HG03558 (cell line): ENCODE measurements around the gene ELOVL2.

ENCODE experiments used
- ATAC-seq: cut with Tn5 transposase; IDR thresholded peaks from one replicate; pipeline ENCODE4 v1.9.1; 2021; ENCODE audit warnings: moderate number of reproducible peaks; ENCODE audit not compliant: unreplicated experiment; ENCODE audit errors: extremely low read depth

The ELOVL2 gene

DNA sequence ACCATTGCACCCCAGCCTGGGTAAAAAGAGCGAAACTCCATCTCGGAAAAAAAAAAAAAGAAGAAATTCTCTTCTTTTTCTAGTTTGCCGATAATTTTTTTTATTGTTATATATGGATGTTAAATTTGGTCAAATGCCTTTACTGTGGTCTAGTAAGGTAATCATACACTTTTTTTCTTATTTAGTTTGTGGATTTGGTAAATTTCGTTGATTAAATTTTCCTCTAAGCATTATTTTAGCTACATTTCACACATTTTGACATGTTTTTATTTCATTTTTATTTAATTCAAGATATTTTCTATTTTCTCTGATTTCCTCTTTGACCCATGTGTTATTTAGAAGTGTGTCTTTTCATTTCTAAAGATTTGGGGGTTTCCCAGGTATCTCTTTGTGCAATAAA lies 18.0 kb upstream of the ELOVL2 start:
- no peak for ATAC-seq

- ATAC-seq, result no peak
These were observed 14.3 kb upstream of the ELOVL2 start for GRCh38 chr6:11058406-11058805.

- no peak for ATAC-seq
These were observed 12.8 kb upstream of the ELOVL2 start for GRCh38 chr6:11056871-11057270.

DNA sequence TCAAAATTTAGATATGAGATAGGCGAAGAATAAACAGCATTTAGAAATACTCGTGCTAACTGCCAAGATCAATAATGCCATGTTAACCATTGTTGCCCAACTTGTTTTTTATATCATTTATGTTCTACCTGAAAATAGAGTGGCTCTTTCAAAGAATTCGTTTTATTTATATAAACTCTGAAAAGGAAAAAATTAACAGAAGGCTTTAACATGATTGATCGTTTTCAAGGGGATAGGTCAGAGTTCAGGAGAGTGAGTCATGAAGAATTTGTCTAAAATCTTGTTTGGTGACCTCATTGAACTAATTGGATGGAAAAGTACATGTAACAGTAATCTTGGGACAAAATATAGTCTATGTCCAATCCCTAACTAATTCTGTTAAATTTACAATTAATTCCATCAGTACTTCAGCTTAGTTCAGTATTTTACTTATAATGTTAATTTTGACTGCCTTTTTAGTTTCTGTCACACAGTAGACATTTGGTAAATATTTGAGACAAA lies 11.1 kb upstream of the ELOVL2 start:
- ATAC-seq, result no peak

DNA sequence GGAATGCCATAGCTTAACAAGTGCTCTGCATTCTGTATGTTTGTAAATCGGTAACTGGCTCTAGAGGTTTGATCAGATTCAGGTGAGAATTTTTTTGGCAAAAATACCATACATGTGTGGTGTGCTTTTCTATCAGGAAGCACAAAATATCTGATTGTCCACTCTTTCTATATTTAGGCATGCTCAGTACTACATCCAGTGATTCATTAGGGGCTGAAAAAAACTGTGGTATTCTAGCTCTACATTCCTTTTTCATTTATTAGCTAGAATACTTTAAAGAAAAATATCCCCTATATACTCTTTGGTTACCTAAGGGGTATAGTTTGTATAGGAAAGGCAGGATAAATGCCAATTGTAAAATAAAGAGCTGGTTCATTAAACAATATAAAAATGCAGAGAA lies 10.6 kb upstream of the ELOVL2 start:
- no peak for ATAC-seq

DNA sequence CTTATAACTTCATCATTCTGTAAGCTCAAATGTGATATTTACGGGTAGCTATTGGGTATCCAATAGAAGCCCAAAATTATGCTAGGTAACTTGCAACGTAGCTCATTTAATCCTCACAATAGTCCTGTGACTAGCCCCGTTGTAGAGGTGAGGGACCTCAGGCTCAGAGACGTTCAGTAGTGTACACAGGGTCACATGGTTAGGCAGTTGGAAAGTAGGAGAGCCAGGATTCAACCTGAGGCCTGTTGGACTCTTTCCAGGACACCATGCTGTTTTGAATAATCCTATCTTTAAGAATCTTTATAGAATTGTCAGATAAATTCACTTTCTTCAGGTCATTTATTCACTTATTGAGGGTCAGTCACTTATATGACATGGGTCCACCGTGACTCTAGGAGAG lies 9.2 kb upstream of the ELOVL2 start:
- no peak for ATAC-seq

DNA sequence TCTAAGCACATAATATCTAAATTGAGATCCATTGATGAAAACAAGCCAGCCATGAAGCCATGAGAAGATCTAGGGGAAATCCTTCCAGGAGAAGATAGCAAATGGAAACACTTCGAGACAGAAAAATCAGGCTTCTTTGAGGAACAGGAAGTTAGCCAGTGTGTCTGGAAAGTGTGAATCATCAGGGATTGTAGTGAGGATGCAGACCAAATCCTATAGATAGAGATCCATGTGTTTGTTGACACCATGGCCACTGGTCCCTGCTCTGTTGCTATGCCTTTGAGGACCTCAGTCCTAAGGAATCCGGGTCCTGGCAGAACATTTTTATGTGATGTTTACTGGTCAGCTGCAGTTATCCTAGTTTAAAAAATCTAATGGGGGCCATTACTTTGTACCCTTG lies 6.6 kb upstream of the ELOVL2 start:
- no peak for ATAC-seq

GRCh38 chr6:11044712-11045167 lies 635 bp upstream of the ELOVL2 start:
- no peak for ATAC-seq

DNA sequence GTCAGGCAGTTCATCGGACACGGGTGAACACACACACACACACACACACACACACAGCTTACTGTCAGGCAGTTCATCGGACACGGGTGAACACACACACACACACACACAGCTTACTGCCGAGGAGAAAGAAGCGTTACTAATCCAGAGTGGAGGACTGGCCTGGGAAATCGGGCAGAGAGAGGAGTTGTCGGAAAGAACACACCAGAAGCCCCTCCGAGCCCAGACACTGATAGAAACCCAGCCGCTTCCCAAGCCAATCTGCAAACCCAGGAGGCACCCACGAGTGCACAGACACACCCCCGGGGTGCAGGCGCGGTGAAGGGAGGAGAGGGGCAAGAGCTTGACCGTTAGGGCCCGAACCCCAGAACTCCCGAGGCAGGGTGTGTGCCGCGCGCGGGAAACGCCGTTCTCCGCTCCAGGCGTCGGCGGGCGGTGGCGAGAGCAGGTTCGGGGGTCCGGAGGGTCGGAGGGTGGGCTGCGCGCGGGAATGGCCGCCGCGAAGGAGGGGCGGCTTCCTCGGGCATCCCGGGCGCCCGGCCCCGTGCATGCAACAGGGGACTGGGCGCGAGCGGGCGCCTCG lies 636 bp downstream of the ELOVL2 start:
- ATAC-seq, result no peak

DNA sequence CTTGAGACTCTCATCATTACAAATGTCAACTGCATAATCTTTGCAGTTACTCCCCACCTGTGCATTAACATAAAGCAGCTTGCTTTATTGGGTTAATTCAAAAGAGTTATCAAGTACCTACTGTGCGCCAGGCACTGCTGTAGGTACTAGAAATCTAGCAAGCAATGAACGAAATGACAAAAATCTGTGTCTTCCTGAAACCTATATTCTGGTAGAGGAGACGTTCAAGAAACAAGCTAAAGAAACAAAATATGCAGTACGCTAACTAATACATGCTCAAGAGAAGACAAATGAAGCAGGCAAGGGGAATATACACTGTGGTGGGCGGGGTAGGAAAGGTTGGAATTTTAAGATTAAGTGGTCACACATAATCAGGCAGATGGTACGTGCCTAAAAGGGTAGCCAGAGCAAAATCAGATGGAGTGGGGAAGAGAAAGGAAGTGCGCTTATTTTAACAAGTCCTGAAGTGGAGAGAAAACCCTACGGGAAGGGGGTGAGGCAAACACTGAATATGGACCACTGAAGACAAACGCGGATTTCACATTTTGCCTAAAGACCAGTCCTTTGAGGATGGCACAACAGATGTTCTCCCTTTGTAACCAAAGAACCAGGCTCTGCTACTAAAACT lies 1.2 kb downstream of the ELOVL2 start:
- ATAC-seq, result no peak

- no peak for ATAC-seq
These were observed 1.9 kb downstream of the ELOVL2 start for GRCh38 chr6:11042025-11042749.

DNA sequence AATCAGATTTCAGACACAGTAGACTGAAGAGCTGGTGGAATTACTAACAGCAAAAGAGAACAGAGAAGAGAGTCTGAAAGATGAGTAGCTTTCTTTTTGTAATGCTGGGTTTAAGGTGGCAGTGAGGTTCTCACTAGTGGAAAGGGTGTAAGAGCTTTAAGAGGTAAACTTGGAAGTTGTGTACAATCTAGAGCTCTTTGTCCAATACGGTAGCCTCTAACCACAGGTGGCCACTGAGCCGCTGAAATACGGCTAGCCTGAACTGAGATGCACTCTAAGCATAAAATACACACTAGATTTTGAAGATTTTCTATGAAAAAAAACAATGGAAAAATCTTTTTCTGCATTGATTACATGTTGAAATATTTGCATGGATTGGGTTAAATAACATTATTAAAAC lies 4.0 kb downstream of the ELOVL2 start:
- no peak for ATAC-seq

DNA sequence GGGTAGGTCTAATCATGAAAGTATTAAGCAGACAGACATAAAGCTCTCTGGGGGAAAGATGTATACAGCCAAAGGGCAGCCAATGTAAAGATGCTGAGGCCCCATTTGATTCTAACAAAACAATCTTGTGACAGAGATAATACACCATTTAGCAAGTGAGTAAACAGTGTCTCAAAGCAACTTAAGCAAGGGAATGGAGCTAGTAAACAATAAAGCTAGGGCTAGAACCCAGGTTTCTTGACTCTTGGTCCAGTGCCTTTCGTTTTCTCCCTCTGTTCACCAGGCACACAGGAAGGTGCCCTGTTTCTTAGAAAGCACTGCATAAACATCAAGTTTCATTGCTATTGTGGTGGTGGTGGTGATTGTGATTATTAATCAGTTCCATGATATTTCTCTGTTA lies 5.1 kb downstream of the ELOVL2 start:
- ATAC-seq, result no peak

DNA sequence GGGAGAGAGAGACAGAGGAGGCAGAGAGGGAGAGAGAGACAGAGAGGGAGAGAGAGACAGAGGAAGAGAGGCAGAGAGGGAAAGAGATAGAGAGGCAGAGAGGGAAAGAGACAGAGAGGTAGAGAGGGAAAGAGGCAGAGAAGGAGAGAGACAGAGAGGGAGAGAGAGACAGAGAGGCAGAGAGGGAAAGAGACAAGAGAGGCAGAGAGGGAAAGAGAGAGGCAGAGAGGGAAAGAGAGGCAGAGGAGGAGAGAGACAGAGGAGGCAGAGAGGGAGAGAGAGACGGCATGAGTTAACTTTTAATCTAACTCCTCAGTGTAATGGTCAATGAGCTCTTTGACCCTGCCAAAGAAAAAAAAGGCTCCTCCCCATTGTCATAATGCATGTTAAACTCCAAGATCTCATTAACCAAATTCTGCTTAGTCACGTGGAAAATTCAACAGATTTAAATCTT lies 7.1 kb downstream of the ELOVL2 start:
- ATAC-seq, result no peak

- no peak for ATAC-seq
These were observed 7.8 kb downstream of the ELOVL2 start for GRCh38 chr6:11036351-11036740.

DNA sequence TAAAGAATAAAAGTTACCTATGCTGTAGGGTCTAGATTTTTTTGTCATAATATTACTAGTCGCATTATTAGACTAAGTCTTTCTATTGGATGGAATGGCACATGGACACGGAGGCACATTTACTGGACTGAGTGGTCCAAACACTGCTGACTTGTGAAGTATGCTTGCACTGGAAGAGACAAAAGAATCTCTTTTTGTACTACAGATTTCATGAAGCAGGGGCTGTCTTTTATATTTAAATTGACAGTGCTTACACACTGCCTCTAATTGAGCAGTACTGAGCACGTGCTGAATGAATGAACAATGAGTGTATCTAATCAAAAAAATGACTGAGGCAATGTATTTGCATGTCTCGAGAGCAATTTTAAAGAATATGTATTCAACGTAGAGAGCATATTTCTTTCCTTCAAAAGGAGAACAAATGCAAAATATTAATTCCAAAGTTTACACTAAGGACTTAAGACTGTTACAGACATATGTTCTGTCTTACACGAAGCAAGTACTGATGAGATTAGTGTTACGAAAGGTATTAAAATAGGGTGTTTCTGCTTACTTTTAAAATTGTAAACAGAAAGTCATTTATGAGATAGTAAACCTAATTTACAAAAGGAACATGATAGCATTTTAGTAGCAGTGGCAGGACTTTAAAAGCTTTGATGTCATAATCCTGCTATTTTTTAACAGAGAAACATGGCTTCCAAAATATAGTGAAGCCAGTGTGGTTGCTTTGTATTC lies 8.3 kb downstream of the ELOVL2 start:
- ATAC-seq, result no peak

DNA sequence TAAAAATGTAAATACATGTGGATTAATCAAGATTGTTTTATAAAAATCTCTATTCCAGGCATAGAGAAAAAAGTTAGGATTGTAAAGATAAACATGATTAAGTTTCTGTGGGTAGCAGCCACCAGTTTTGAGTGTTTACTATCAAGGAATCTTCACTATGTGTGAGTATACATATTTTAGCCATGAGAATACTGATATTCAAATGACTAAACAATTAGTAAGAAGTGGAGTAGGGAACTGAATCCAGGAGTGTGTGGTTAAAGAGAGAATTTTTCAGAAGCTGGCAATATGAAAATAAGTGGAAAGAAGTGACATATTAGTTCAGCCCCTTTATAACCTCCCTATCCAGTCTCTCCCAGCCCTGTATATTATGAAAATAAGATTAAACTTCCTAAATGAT lies 10.3 kb downstream of the ELOVL2 start:
- no peak for ATAC-seq

- ATAC-seq, result no peak
These were observed 13.2 kb downstream of the ELOVL2 start for GRCh38 chr6:11030904-11031303.

DNA sequence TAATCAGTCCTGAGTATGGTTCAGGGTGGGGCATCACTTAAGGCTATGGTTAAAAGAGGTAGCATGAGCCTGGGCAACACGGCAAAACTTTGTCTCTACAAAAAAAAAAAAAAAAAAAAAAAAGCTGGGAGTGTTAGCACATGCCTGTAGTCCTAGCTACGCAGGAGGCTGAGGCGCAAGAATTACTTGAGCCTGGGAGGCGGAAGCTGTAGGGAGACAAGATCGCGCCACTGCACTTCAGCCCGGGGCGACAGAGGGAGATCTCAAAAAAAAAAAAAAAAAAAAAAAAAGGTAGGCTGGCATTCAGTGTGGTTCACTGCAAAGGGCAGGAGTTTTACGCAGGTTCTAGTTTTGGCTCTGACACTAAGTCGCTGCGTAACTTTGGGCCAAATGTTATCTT lies 15.1 kb downstream of the ELOVL2 start:
- no peak for ATAC-seq

GRCh38 chr6:11027565-11028110 lies 16.5 kb downstream of the ELOVL2 start:
- ATAC-seq, result no peak
